ENCODE data around the gene ZNF502.
"Not testable (repeated sequence)": the region's sequence is repeated elsewhere in the genome, so short reads cannot be mapped to it uniquely, and the experiment has no call there.

ZNF502 gene
- 1.7 to 14.0 (median 5.0) reads per million in 4 donors for total RNA-seq

- DNase-seq = peak; percentile 9 to 46 (median 41)
Measured at GRCh38 chr3:44712455-44713075, at the start of gene ZNF502. TSS of gene ZNF502 (plus strand) at chr3:44712660. CDS start at chr3:44720262, 7,602 bp downstream.

GRCh38 chr3:44665173-44665572 is 47.3 kb upstream of the ZNF502 start:
- DNase-seq = no peak

GRCh38 chr3:44666346-44666745 is 46.1 kb upstream of the ZNF502 start:
- DNase-seq = no peak

- DNase-seq = no peak
Measured at GRCh38 chr3:44669760-44670159, 42.7 kb upstream of the ZNF502 start.

GRCh38 chr3:44673466-44673865 is 39.0 kb upstream of the ZNF502 start:
- not testable (repeated sequence) for DNase-seq

GRCh38 chr3:44674211-44674610 is 38.2 kb upstream of the ZNF502 start:
- DNase-seq = no peak

GRCh38 chr3:44678480-44679116 is 33.9 kb upstream of the ZNF502 start:
- no peak for DNase-seq

- no peak for DNase-seq
Measured at GRCh38 chr3:44680921-44681455, 31.5 kb upstream of the ZNF502 start.

GRCh38 chr3:44682182-44682896 is 30.1 kb upstream of the ZNF502 start:
- DNase-seq = no peak

GRCh38 chr3:44685128-44685800 is 27.2 kb upstream of the ZNF502 start:
- DNase-seq = peak in 3 of 5 donors; percentile 15 to 55 (median 16)

GRCh38 chr3:44687898-44688297 is 24.6 kb upstream of the ZNF502 start:
- no peak for DNase-seq

GRCh38 chr3:44721231-44722102 is 9.0 kb downstream of the ZNF502 start:
- no peak for DNase-seq

- DNase-seq = no peak
Measured at GRCh38 chr3:44722103-44722401, 9.6 kb downstream of the ZNF502 start.

- peak; percentile 58 to 87 (median 75) for DNase-seq
Measured at GRCh38 chr3:44729384-44729910, 17.0 kb downstream of the ZNF502 start, which contains the start of gene ZNF501. TSS of gene ZNF501 (plus strand) at chr3:44729635. CDS start at chr3:44734422, 4,787 bp downstream.

GRCh38 chr3:44734646-44735168 is 22.2 kb downstream of the ZNF502 start:
- DNase-seq = no peak

GRCh38 chr3:44761101-44761423 is 48.6 kb downstream of the ZNF502 start:
- DNase-seq = peak in 1 of 5 donors; percentile 2

- peak; percentile 89 to 97 (median 94) for DNase-seq
Measured at GRCh38 chr3:44761424-44762169, 49.1 kb downstream of the ZNF502 start, which contains the start of the genes KIAA1143 and KIF15. TSS of gene KIAA1143 (minus strand) at chr3:44761619. CDS start at chr3:44761602, 17 bp downstream. TSS of gene KIF15 (plus strand) at chr3:44761794. CDS start at chr3:44761866, 72 bp downstream.

- peak in 1 of 5 donors; percentile 20 for DNase-seq
Measured at GRCh38 chr3:44762170-44762677, 49.8 kb downstream of the ZNF502 start.

- no peak for DNase-seq
Measured at GRCh38 chr3:44762690-44763089, 50.2 kb downstream of the ZNF502 start.

- no peak for DNase-seq
Measured at GRCh38 chr3:44764248-44764647, 51.8 kb downstream of the ZNF502 start.
